Endothelial cell of umbilical vein (primary cell): Measurements from ENCODE around the gene SFMBT2.
"Not testable (repeated sequence)": the region's sequence is repeated elsewhere in the genome, so short reads cannot be mapped to it uniquely, and the experiment has no call there.

Experiments
- POLR2A ChIP-seq: IDR thresholded peaks from 2 replicates; pipeline ENCODE4 v1.6.1; 2012; ENCODE audit warnings: low read depth, mild to moderate bottlenecking, control low read depth, low read length
- TF ChIP-seq, protein P1 (sequence below), 2 donors: IDR thresholded peaks; 1 replicate in 1 of 2; 2 replicates in 1 of 2; pipeline ENCODE4 v1.5.1; 2011; ENCODE audit warnings: low read length in 2 of 2, mild to moderate bottlenecking in 2 of 2, moderate library complexity in 2 of 2, control low read depth in 1 of 2, inconsistent platforms in 1 of 2, low read depth in 1 of 2; ENCODE audit not compliant: insufficient read depth in 1 of 2; ENCODE audit errors: extremely low read depth in 1 of 2

DNA sequence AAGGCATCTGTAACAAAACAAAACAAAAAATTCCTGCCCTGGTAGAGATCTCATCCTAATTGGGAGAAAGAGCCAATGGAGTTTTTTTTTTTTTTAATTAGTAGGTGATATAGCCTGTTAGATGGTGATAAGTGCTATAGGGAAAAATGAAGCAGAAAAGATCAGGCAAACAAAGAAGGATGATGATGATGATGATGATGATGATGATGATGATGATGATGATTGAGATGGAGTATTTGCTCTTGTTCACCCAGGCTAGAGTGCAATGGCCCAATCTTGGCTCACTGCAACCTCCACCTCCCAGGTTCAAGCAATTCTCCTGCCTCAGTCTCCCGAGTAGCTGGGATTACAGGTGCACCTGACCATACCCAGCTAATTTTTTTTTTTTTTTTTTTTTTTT is 22.7 kb downstream of the SFMBT2 start:
- TF ChIP-seq, protein P1, sequence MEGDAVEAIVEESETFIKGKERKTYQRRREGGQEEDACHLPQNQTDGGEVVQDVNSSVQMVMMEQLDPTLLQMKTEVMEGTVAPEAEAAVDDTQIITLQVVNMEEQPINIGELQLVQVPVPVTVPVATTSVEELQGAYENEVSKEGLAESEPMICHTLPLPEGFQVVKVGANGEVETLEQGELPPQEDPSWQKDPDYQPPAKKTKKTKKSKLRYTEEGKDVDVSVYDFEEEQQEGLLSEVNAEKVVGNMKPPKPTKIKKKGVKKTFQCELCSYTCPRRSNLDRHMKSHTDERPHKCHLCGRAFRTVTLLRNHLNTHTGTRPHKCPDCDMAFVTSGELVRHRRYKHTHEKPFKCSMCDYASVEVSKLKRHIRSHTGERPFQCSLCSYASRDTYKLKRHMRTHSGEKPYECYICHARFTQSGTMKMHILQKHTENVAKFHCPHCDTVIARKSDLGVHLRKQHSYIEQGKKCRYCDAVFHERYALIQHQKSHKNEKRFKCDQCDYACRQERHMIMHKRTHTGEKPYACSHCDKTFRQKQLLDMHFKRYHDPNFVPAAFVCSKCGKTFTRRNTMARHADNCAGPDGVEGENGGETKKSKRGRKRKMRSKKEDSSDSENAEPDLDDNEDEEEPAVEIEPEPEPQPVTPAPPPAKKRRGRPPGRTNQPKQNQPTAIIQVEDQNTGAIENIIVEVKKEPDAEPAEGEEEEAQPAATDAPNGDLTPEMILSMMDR (IDR thresholded peaks at IDR 0.05; ENCODE audit: extremely low read depth in 1 of 2, insufficient read depth in 1 of 2, low read depth in 1 of 2, low read length in 2 of 2) = not testable (repeated sequence)
- not testable (repeated sequence) for TF ChIP-seq POLR2A
